NCI-H526 treated with DMSO at 0.1 percent for 48 hours (cell line): ENCODE data around the gene WAS.
A peak's percentile ranks its signal among the peaks of the same experiment; 100 is the strongest.

ENCODE experiments used
- DNase-seq: peaks from one replicate; lab custom pipeline; 2025; lab: John Stamatoyannopoulos, UW

The WAS gene

GRCh38 chrX:48711929-48712505, 28.4 kb downstream of the WAS start:
- no peak for DNase-seq

DNA sequence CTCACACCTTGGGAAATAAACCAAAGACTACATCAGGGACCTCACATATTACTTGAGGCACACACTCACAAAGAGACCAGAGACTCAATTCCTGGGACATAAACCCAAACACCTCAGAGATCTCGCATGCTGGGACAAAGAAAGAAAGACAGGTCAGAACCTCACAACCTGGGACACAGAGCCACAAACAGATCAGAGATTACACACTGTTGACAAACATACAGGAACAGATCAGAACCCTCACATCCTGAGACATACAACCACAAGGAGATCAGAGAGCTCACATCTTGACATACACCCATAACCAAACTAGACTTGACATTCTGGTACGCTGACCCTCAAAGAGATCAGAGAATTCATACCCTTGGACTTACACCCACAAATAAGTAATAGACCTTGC, 30.2 kb downstream of the WAS start:
- DNase-seq: no peak

DNA sequence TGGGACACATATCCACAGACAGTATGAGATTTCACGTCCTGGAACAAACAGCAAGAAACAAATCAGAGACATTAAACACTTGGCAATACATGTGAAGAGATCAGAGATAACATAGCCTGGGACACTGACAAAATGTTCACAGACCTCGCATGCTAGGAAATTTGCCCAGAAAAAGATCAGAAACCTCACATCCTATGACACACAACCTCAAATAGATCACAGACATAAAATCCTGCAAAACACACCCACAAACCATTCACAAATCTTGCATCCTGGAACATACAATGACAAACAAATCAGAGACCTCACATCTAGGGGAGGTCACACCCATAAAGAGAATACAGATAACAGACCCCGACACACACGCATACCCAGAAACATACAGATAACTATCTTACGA, 31.0 kb downstream of the WAS start:
- no peak for DNase-seq

GRCh38 chrX:48715072-48715471, 31.5 kb downstream of the WAS start:
- no peak for DNase-seq

- no peak for DNase-seq
Observed at GRCh38 chrX:48715876-48716502, 32.4 kb downstream of the WAS start.

DNA sequence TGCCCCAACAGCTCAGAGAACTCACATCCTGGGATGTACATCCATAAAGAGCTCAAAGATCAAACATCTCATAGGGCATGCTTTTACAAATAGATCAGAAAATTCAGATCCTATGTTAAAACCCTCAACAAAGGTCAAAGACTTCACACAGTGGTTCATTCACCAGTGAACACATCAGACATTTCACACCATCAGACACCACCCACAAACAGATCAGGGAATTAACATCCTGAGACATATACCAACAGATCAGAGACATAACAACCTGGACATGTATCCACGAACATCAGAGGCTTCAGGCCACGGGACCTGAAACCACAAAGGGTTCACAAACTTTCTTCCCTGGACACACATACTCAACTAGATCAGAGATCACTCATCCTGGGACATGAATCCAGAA, 36.4 kb downstream of the WAS start:
- no peak for DNase-seq

GRCh38 chrX:48720577-48721250, 37.1 kb downstream of the WAS start:
- DNase-seq: no peak

GRCh38 chrX:48721916-48722315, 38.3 kb downstream of the WAS start:
- no peak for DNase-seq

DNA sequence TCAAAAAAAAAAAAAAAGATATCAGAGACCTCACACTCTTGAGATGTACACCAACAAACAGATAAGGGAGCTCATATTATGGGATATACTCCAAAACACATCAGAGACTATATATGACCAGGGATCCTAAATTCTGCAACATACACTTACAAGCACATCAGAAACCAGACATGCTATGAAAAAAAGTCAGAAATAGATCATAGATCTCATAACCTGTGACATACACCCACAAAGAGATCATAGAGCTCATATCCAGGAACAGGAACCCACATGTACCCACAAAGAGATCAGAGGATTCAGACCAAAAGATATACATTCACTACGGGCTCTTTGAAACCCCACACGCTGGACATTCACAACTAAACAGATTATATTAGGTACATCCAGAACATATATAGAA, 43.0 kb downstream of the WAS start:
- DNase-seq: no peak

GRCh38 chrX:48728653-48729052, 45.1 kb downstream of the WAS start:
- DNase-seq: no peak

DNA sequence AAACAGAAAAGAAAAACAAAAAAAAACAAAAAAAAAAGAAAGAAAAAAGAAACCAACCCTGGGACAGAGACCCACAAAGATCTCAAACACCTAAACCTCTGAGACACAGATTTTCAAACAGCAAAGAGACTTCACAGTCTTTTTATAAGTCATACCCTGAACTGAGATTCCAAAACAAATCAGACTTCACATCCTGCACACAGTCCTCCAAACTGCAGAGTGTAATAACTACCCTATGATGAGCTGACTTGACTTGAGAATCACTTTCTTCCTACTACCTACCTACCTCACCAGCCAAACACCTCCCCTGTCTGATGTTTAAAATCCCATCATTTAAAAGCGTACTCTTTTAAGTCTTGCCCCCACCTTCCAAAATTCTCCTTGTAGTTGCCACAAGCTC, 52.7 kb downstream of the WAS start:
- DNase-seq: no peak

DNA sequence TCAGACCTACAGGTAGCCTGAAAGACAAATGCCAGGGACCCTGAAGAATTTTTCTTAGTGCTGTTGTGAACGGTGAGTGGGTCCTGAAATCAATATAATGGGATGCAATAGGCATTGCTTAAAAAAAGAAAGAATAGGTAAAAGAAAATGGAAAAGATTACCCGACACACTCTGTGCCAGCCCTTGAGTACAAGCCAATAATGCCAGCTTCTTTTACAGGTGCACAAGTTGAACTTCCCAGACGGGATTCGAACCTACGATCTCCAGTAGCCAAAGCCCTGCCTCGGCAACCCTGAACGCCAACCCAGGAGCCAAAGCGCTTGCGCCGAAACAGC, 53.2 kb downstream of the WAS start:
- DNase-seq: no peak

- DNase-seq: peak; percentile 94
Observed at GRCh38 chrX:48737213-48737938, 53.8 kb downstream of the WAS start.

- DNase-seq: no peak
Observed at GRCh38 chrX:48737940-48738339, 54.3 kb downstream of the WAS start.
